GM23338 (cell line): Measurements from ENCODE around the gene NANS. TPM values are rescaled to one million over a fixed set of nuclear protein-coding genes. Genes with fewer than 3 reads are reported as not detected.

Experiments
- ATAC-seq: fragments of 200-7000 bp; cut with Tn5 transposase; 3 replicates; pipeline ENCODE4 v1.9.1; 2020
- DNase-seq: peaks from one replicate; pipeline ENCODE4 v3.0.0-alpha.2; 2015; ENCODE audit warnings: low spot score
- H2AFZ ChIP-seq: fragments of 200-600 bp; sonication (generic); 2 replicates; pipeline ENCODE4 v1.8.0; 2016; ENCODE audit warnings: antibody characterized with exemption, mild to moderate bottlenecking, moderate library complexity
- H3F3A ChIP-seq: fragments of 200-600 bp; sonication (generic); replicated peaks from 2 replicates; pipeline ENCODE4 v1.8.0; 2017; ENCODE audit warnings: antibody characterized with exemption, mixed run types, low read depth
- H3K27ac ChIP-seq: fragments of 200-600 bp; sonication (generic); 2 replicates; pipeline ENCODE4 v1.6.1; 2016; ENCODE audit warnings: low read depth
- H3K27me3 ChIP-seq: fragments of 200-600 bp; sonication (generic); 2 replicates; pipeline ENCODE4 v1.8.0; 2016; ENCODE audit warnings: mild to moderate bottlenecking, mixed run types, moderate library complexity; ENCODE audit not compliant: insufficient read depth
- H3K36me3 ChIP-seq: fragments of 200-600 bp; sonication (generic); 2 replicates; pipeline ENCODE4 v1.8.0; 2016; ENCODE audit warnings: mild to moderate bottlenecking; ENCODE audit not compliant: insufficient read depth
- H3K4me1 ChIP-seq: fragments of 200-600 bp; sonication (generic); 2 replicates; pipeline ENCODE4 v1.8.0; 2016; ENCODE audit warnings: mild to moderate bottlenecking, moderate library complexity; ENCODE audit not compliant: insufficient read depth
- H3K4me2 ChIP-seq: fragments of 200-600 bp; sonication (generic); 2 replicates; pipeline ENCODE4 v1.7.1; 2017; ENCODE audit warnings: mixed run types
- H3K4me3 ChIP-seq: fragments of 200-600 bp; sonication (generic); 2 replicates; pipeline ENCODE4 v1.6.1; 2016; ENCODE audit warnings: mixed run types
- H3K79me2 ChIP-seq: fragments of 200-600 bp; sonication (generic); replicated peaks from 2 replicates; pipeline ENCODE4 v1.8.0; 2017; ENCODE audit warnings: mild to moderate bottlenecking; ENCODE audit not compliant: insufficient read depth
- H3K9me2 ChIP-seq: fragments of 200-600 bp; sonication (generic); 2 replicates; pipeline ENCODE4 v1.8.0; 2017; ENCODE audit not compliant: insufficient read depth
- H4K20me1 ChIP-seq: fragments of 200-600 bp; sonication (generic); replicated peaks from 2 replicates; pipeline ENCODE4 v1.8.0; 2017; ENCODE audit warnings: mild to moderate bottlenecking; ENCODE audit not compliant: insufficient read depth
- H3K27ac Mint-ChIP-seq: 2 replicates; pipeline ENCODE4 v1.8.0; 2020; ENCODE audit warnings: inconsistent platforms, mild to moderate bottlenecking, moderate library complexity, mixed read lengths
- H3K27me3 Mint-ChIP-seq: 3 replicates; pipeline ENCODE4 v1.8.0; 2022; ENCODE audit warnings: low read depth, mild to moderate bottlenecking, moderate library complexity, mixed read lengths, inconsistent platforms; ENCODE audit not compliant: insufficient read depth, poor library complexity
- H3K36me3 Mint-ChIP-seq: 3 replicates; pipeline ENCODE4 v1.8.0; 2021; ENCODE audit warnings: low read depth, mild to moderate bottlenecking, inconsistent platforms, moderate library complexity, mixed read lengths
- H3K4me1 Mint-ChIP-seq: 3 replicates; pipeline ENCODE4 v1.8.0; 2020; ENCODE audit warnings: mild to moderate bottlenecking, inconsistent platforms, mixed read lengths
- H3K4me3 Mint-ChIP-seq: 3 replicates; pipeline ENCODE4 v1.8.0; 2021; ENCODE audit warnings: moderate library complexity, mild to moderate bottlenecking, inconsistent platforms, mixed read lengths
- H3K9me3 Mint-ChIP-seq: 3 replicates; pipeline ENCODE4 v1.8.0; 2020; ENCODE audit warnings: moderate library complexity, mild to moderate bottlenecking, inconsistent platforms, mixed read lengths
- CREB1 ChIP-seq: fragments of 250-450 bp; sonication (Bioruptor Pico); IDR thresholded peaks from 2 replicates; pipeline ENCODE4 v1.5.0; 2020; ENCODE audit warnings: low read depth, mild to moderate bottlenecking, moderate library complexity
- EZH2 ChIP-seq: fragments of 200-600 bp; sonication (generic); IDR thresholded peaks from one replicate; pipeline ENCODE4 v1.8.0; 2017; ENCODE audit warnings: antibody characterized with exemption, mild to moderate bottlenecking, low read depth; ENCODE audit not compliant: unreplicated experiment
- NANOG ChIP-seq: IDR thresholded peaks from 2 replicates; pipeline ENCODE4 v1.6.1; 2016; ENCODE audit warnings: antibody characterized with exemption, borderline replicate concordance
- POLR2AphosphoS5 ChIP-seq: IDR thresholded peaks from 2 replicates; pipeline ENCODE4 v1.6.1; 2016; ENCODE audit warnings: antibody characterized with exemption, low read depth
- STAT1 ChIP-seq: IDR thresholded peaks from one replicate; pipeline ENCODE4 v1.6.1; 2016; ENCODE audit warnings: antibody characterized with exemption; ENCODE audit not compliant: unreplicated experiment
- ZNF114 ChIP-seq: fragments of 250-450 bp; sonication (Bioruptor Pico); IDR thresholded peaks from 2 replicates; pipeline ENCODE4 v1.5.0; 2020; ENCODE audit warnings: mild to moderate bottlenecking, moderate library complexity
- long read RNA-seq: library from polyadenylated mRNA; unstranded; transcript quantifications from one replicate; pipeline ENCODE4 v2.0.0, GENCODE V29; 2020; ENCODE audit not compliant: unreplicated experiment
- polyA plus RNA-seq: library from polyadenylated mRNA; unstranded; fragments of >200 nt; fragmentation: Nextera tagmentation; extraction: Ambion mirVana; gene quantifications from 2 replicates; pipeline ENCODE4 v1.2.1, GENCODE V29; 2016
- total RNA-seq: library from RNA; depleted of rRNA; stranded (reverse); fragments of >200 nt; shearing (Covaris generic); gene quantifications from 2 replicates; pipeline ENCODE4 v1.2.3, GENCODE V29; 2014; rRNA removed
- TF ChIP-seq, protein P1 (sequence below), 2 experiments: fragments of 200-600 bp in 1 of 2; sonication (generic) in 1 of 2; conservative IDR thresholded peaks; 2 replicates each; pipeline versions ENCODE4 v1.5.1 to v1.6.1; 2016 to 2017; ENCODE audit warnings: antibody characterized with exemption in 2 of 2, low read depth in 2 of 2, mild to moderate bottlenecking in 2 of 2, moderate library complexity in 1 of 2
- TF ChIP-seq, protein P2 (sequence below): IDR thresholded peaks from one replicate; pipeline ENCODE4 v1.6.1; 2018; ENCODE audit warnings: antibody characterized with exemption; ENCODE audit not compliant: unreplicated experiment

Gene NANS, protein sequence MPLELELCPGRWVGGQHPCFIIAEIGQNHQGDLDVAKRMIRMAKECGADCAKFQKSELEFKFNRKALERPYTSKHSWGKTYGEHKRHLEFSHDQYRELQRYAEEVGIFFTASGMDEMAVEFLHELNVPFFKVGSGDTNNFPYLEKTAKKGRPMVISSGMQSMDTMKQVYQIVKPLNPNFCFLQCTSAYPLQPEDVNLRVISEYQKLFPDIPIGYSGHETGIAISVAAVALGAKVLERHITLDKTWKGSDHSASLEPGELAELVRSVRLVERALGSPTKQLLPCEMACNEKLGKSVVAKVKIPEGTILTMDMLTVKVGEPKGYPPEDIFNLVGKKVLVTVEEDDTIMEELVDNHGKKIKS
- total RNA-seq (67.3 and 68.6 TPM in 2 replicates), polyA plus RNA-seq (72.8 and 77.4 TPM in 2 replicates)
- long read RNA-seq, transcript NANS-201 (6 exons, 1,170 nt): major isoform, 67 of 69 reads
- long read RNA-seq, partial matches to known transcripts: 0 of 69 reads
- long read RNA-seq, other reads (novel, unspliced or antisense): 2 of 69 reads

DNA sequence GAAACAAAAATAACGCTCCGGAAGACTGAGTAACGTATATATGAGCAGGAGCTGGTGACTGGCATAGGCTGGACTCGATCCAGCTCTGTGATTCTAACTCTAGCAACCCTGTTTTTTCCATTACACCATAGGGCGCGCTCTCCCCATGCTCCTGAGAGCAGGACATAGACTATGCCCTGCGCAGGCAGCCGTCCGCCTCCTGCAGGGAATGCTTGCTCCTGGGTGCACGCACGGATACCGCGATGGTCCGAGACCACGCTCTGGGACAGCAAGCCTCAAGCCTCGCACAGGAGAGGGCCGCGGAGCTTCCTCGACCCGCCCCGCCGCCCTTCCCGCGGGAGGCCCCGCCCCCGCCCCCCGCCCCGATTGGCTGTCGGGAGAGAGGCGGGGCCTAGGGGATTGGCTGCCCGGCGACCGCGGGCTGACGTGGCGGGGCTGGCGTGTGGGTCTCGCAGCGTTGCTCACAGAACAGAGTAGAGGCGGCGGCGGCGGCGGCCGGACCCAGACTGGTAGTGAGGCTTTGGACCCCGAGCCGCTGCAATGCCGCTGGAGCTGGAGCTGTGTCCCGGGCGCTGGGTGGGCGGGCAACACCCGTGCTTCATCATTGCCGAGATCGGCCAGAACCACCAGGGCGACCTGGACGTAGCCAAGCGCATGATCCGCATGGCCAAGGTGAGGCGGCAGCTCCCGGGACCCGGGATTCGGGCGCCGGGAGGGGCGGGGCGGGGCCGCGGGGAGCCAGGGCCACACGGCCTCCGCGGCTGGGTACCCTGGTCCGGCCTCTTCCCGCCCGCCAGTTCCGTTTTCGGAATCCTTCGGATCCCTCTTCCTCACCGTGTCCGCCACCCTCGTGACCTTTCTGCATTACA is at the start of gene NANS:
Gene NANS, plus strand, starts transcription at position 464 of the 869 bp plus-strand sequence. Its CDS starts 77 bp downstream, at position 541.
- Histone ChIP-seq H3F3A (0 out of 2 replicates have a peak, but pooled peaks cover 5% of the 10 kb centered on the region), H3K4me1 (peaks cover 5% of the 10 kb centered on the region; the same call in 1 of the 2 replicates), H4K20me1 (peaks cover 6% of the 10 kb centered on the region), H3K4me2 (peak within 1 kb of the TSS; percentile 86), H2AFZ (peak within 1 kb of the TSS; percentile 94), H3K27ac (peak within 1 kb of the TSS; percentile 78), H3K27me3 (no peaks in the 10 kb centered on the region), H3K36me3 (no peaks in the 10 kb centered on the region), H3K79me2 (peaks cover 14% of the 10 kb centered on the region), H3K4me3 (peak within 1 kb of the TSS; percentile 73), H3K9me2 (no peaks in the 10 kb centered on the region)
- ATAC-seq (peak; percentile 96), DNase-seq (peak; percentile 92)
- Mint-ChIP-seq H3K27ac (peak within 1 kb of the TSS; percentile 70), H3K4me3 (peak within 1 kb of the TSS; percentile 93), H3K27me3 (peaks cover 7% of the 10 kb centered on the region), H3K9me3 (peaks cover 3% of the 10 kb centered on the region; the same call in 1 of the 3 replicates), H3K36me3 (peaks cover 8% of the 10 kb centered on the region), H3K4me1 (no peaks in the 10 kb centered on the region; the same call in 2 of the 3 replicates)
- TF ChIP-seq, protein P1, sequence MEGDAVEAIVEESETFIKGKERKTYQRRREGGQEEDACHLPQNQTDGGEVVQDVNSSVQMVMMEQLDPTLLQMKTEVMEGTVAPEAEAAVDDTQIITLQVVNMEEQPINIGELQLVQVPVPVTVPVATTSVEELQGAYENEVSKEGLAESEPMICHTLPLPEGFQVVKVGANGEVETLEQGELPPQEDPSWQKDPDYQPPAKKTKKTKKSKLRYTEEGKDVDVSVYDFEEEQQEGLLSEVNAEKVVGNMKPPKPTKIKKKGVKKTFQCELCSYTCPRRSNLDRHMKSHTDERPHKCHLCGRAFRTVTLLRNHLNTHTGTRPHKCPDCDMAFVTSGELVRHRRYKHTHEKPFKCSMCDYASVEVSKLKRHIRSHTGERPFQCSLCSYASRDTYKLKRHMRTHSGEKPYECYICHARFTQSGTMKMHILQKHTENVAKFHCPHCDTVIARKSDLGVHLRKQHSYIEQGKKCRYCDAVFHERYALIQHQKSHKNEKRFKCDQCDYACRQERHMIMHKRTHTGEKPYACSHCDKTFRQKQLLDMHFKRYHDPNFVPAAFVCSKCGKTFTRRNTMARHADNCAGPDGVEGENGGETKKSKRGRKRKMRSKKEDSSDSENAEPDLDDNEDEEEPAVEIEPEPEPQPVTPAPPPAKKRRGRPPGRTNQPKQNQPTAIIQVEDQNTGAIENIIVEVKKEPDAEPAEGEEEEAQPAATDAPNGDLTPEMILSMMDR (conservative IDR thresholded peaks at IDR 0.05; ENCODE audit: low read depth in 2 of 2): peak in 1 of 2 experiments; percentile 20; a peak in 1 of 4 replicates
- TF ChIP-seq CREB1: peak; percentile 59
- TF ChIP-seq NANOG: no peak
- peak; percentile 86 for TF ChIP-seq POLR2AphosphoS5

DNA sequence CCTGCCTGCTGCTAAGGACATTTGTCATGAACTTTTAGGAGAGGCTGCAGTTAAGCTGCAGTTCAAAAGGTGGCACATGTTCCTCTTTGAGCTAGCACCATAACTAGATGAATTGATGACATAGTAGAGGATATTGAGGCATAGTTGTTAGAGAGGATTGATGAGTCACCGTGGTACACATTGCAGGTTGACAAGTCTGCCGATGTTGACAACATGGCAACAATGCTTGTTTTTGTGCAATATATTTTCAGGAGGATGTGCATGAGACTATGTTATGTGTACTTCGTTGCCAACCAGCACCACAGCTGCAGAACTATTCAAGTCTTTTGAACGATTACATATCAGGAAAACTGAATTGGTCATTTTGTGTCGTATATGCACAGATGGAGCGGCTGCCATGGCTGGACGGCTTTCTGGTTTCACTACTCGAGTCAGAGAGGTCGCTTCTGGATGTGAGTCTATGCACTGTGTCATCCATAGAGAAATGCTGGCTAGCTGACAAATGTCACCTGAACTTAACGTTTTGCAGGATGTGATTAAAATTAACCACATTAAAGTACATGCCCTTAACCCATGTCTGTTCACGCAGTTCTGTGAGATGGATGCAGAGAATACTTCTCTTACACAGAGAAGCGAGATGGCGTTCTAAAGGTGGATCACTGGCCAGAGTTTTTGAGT is 49.1 kb upstream of the NANS start:
- H3K27ac Mint-ChIP-seq: no peak overlapping the region
- Histone ChIP-seq H3K79me2 (no peaks in the 10 kb centered on the region), H3K4me1 (no peaks in the 10 kb centered on the region), H3K4me2 (no peak overlapping the region), H3K27ac (no peak overlapping the region), H3K4me3 (no peak overlapping the region), H3K36me3 (peaks cover 52% of the 10 kb centered on the region), H4K20me1 (peaks cover 17% of the 10 kb centered on the region), H3K9me2 (no peaks in the 10 kb centered on the region), H3F3A (0 out of 2 replicates have a peak, but pooled peaks cover 3% of the 10 kb centered on the region), H2AFZ (no peak overlapping the region), H3K27me3 (no peaks in the 10 kb centered on the region)
- peaks cover 74% of the 10 kb centered on the region for H3K36me3 Mint-ChIP-seq
- 0 out of 3 replicates have a peak, but pooled peaks cover 2% of the 10 kb centered on the region for H3K4me1 Mint-ChIP-seq
- no peaks in the 10 kb centered on the region for H3K9me3 Mint-ChIP-seq
- no peak overlapping the region for H3K4me3 Mint-ChIP-seq
- H3K27me3 Mint-ChIP-seq: peaks cover 3% of the 10 kb centered on the region
- DNase-seq: no peak
- no peak for ATAC-seq
- no peak for TF ChIP-seq EZH2
- TF ChIP-seq, protein P1 (conservative IDR thresholded peaks at IDR 0.05; ENCODE audit: low read depth in 2 of 2): no peak
- no peak for TF ChIP-seq STAT1
- TF ChIP-seq CREB1: no peak
- TF ChIP-seq ZNF114 (CRISPR knock-in tag): no peak
- no peak for TF ChIP-seq POLR2AphosphoS5
- TF ChIP-seq NANOG: no peak
- TF ChIP-seq, protein P2, sequence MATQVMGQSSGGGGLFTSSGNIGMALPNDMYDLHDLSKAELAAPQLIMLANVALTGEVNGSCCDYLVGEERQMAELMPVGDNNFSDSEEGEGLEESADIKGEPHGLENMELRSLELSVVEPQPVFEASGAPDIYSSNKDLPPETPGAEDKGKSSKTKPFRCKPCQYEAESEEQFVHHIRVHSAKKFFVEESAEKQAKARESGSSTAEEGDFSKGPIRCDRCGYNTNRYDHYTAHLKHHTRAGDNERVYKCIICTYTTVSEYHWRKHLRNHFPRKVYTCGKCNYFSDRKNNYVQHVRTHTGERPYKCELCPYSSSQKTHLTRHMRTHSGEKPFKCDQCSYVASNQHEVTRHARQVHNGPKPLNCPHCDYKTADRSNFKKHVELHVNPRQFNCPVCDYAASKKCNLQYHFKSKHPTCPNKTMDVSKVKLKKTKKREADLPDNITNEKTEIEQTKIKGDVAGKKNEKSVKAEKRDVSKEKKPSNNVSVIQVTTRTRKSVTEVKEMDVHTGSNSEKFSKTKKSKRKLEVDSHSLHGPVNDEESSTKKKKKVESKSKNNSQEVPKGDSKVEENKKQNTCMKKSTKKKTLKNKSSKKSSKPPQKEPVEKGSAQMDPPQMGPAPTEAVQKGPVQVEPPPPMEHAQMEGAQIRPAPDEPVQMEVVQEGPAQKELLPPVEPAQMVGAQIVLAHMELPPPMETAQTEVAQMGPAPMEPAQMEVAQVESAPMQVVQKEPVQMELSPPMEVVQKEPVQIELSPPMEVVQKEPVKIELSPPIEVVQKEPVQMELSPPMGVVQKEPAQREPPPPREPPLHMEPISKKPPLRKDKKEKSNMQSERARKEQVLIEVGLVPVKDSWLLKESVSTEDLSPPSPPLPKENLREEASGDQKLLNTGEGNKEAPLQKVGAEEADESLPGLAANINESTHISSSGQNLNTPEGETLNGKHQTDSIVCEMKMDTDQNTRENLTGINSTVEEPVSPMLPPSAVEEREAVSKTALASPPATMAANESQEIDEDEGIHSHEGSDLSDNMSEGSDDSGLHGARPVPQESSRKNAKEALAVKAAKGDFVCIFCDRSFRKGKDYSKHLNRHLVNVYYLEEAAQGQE: no peak
